HepG2 (cell line): Measurements from ENCODE around the gene OSR1. TPM values are rescaled to one million over a fixed set of nuclear protein-coding genes. Genes with fewer than 3 reads are reported as not detected.

ENCODE experiments used
- HNRNPUL1 ChIP-seq: fragments of 200-400 bp; formaldehyde crosslinking; IDR thresholded peaks from 2 replicates; pipeline ENCODE4 v1.6.1; 2017; ENCODE audit warnings: low read depth, mild to moderate bottlenecking, low read length, moderate library complexity
- KDM3A ChIP-seq: IDR thresholded peaks from 2 replicates; pipeline ENCODE4 v1.6.1; 2018; ENCODE audit warnings: low read depth, missing compliant biosample characterization
- NKX3-1 ChIP-seq: sonication (generic); formaldehyde crosslinking; IDR thresholded peaks from 2 replicates; pipeline ENCODE4 v1.5.0; 2020; ENCODE audit warnings: missing genetic modification reagents
- RAD21 ChIP-seq: fragments of 450-650 bp; formaldehyde crosslinking; IDR thresholded peaks from 2 replicates; pipeline ENCODE4 v1.5.0; 2020; ENCODE audit warnings: mild to moderate bottlenecking
- ZNF205 ChIP-seq: IDR thresholded peaks from 2 replicates; pipeline ENCODE4 v1.6.1; 2018; ENCODE audit warnings: missing biosample characterization, missing genetic modification reagents
- ZNF263 ChIP-seq: sonication (generic); formaldehyde crosslinking; IDR thresholded peaks from 2 replicates; pipeline ENCODE4 v1.4.0; 2020; ENCODE audit warnings: missing genetic modification reagents
- polyA plus RNA-seq, 8 experiments: library from polyadenylated mRNA; depleted of rRNA in 3 of 8; stranded (reverse) in 7 of 8; unstranded in 1 of 8; fragments of >200 nt; fragmentation: Illumina TruSeq in 4 of 8; extraction: Trizol in 4 of 8; gene quantifications; 2 replicates each; pipeline versions ENCODE4 v1.2.1 to v1.2.3, GENCODE V29; 2011 to 2016; ENCODE audit warnings: low read depth in 4 of 8, missing spikeins in 1 of 8, mixed read lengths in 1 of 8; ENCODE audit not compliant: insufficient read depth in 1 of 8
- total RNA-seq, 5 experiments: library from RNA; depleted of rRNA; stranded (reverse); fragments of >200 nt; fragmentation: Illumina TruSeq; extraction: Trizol; gene quantifications; 2 replicates each; pipeline ENCODE4 v1.2.3, GENCODE V29; 2016; ENCODE audit warnings: low read depth in 1 of 5
- TF ChIP-seq, protein P1 (sequence below): sonication (generic); formaldehyde crosslinking; IDR thresholded peaks from 2 replicates; pipeline ENCODE4 v1.4.0; 2020; ENCODE audit warnings: missing genetic modification reagents, borderline replicate concordance
- TF ChIP-seq, protein P2 (sequence below): IDR thresholded peaks from 2 replicates; pipeline ENCODE4 v1.6.1; 2016; ENCODE audit warnings: mild to moderate bottlenecking
- TF ChIP-seq, protein P3 (sequence below): sonication (generic); formaldehyde crosslinking; IDR thresholded peaks from 2 replicates; pipeline ENCODE4 v1.5.1; 2020; ENCODE audit warnings: mild to moderate bottlenecking, missing genetic modification reagents
- TF ChIP-seq, protein P4 (sequence below): sonication (generic); formaldehyde crosslinking; IDR thresholded peaks from 2 replicates; pipeline ENCODE4 v1.4.0; 2020; ENCODE audit warnings: missing genetic modification reagents, mild to moderate bottlenecking, borderline replicate concordance
- TF ChIP-seq, protein P5 (sequence below): sonication (generic); formaldehyde crosslinking; IDR thresholded peaks from 2 replicates; pipeline ENCODE4 v1.8.1; 2022; ENCODE audit warnings: mild to moderate bottlenecking, missing genetic modification reagents
- TF ChIP-seq, protein P6 (sequence below): sonication (generic); formaldehyde crosslinking; IDR thresholded peaks from 2 replicates; pipeline ENCODE4; 2020; ENCODE audit warnings: missing genetic modification reagents, mild to moderate bottlenecking, borderline replicate concordance

OSR1 gene
- total and polyA plus RNA-seq, 2 of the 13 experiments (the other 11 are each of a cell fraction or from before 2014, with no cell fraction given), result 0.63 to 1.1 TPM

DNA sequence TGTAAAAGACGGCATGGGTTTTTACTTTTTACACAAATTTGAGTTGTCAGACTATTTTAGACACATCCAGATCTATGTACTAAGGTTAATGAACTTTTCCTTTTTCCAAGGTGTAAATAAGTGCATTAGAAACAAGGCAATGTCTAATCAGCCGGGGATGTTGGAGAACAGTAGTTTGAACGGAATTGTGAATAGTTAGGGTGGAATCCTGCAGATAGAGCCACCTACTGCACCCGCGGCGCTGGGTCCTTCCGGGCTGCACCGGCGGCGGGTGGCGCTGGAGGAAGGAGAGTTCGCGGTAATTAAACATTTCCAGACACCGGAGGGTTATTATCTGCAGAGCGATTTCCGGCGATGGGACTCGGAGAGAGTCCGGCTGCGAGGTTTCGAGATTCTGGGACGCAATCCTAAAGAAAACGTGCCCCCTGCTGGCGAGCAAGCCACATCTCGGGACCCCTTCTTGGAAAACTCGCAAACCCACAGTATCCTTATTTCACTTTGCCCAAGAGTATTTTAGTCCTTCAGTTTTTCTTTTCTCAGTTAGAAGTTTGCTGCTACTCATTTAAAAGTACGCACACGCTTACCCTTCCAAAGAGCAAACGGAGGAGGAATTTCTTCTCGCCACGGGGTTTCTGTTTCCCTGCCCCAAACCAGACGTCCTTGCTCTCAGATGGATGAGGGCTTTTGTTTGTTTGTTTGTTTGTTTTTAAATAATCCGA is 4.5 kb upstream of the OSR1 start (continued):
- TF ChIP-seq, protein P1, sequence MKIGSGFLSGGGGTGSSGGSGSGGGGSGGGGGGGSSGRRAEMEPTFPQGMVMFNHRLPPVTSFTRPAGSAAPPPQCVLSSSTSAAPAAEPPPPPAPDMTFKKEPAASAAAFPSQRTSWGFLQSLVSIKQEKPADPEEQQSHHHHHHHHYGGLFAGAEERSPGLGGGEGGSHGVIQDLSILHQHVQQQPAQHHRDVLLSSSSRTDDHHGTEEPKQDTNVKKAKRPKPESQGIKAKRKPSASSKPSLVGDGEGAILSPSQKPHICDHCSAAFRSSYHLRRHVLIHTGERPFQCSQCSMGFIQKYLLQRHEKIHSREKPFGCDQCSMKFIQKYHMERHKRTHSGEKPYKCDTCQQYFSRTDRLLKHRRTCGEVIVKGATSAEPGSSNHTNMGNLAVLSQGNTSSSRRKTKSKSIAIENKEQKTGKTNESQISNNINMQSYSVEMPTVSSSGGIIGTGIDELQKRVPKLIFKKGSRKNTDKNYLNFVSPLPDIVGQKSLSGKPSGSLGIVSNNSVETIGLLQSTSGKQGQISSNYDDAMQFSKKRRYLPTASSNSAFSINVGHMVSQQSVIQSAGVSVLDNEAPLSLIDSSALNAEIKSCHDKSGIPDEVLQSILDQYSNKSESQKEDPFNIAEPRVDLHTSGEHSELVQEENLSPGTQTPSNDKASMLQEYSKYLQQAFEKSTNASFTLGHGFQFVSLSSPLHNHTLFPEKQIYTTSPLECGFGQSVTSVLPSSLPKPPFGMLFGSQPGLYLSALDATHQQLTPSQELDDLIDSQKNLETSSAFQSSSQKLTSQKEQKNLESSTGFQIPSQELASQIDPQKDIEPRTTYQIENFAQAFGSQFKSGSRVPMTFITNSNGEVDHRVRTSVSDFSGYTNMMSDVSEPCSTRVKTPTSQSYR (CRISPR knock-in tag), result no peak
- TF ChIP-seq, protein P2, sequence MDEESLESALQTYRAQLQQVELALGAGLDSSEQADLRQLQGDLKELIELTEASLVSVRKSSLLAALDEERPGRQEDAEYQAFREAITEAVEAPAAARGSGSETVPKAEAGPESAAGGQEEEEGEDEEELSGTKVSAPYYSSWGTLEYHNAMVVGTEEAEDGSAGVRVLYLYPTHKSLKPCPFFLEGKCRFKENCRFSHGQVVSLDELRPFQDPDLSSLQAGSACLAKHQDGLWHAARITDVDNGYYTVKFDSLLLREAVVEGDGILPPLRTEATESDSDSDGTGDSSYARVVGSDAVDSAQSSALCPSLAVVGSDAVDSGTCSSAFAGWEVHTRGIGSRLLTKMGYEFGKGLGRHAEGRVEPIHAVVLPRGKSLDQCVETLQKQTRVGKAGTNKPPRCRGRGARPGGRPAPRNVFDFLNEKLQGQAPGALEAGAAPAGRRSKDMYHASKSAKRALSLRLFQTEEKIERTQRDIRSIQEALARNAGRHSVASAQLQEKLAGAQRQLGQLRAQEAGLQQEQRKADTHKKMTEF, result peak; percentile 52; the same call in 1 of the 2 replicates
- TF ChIP-seq, protein P3, sequence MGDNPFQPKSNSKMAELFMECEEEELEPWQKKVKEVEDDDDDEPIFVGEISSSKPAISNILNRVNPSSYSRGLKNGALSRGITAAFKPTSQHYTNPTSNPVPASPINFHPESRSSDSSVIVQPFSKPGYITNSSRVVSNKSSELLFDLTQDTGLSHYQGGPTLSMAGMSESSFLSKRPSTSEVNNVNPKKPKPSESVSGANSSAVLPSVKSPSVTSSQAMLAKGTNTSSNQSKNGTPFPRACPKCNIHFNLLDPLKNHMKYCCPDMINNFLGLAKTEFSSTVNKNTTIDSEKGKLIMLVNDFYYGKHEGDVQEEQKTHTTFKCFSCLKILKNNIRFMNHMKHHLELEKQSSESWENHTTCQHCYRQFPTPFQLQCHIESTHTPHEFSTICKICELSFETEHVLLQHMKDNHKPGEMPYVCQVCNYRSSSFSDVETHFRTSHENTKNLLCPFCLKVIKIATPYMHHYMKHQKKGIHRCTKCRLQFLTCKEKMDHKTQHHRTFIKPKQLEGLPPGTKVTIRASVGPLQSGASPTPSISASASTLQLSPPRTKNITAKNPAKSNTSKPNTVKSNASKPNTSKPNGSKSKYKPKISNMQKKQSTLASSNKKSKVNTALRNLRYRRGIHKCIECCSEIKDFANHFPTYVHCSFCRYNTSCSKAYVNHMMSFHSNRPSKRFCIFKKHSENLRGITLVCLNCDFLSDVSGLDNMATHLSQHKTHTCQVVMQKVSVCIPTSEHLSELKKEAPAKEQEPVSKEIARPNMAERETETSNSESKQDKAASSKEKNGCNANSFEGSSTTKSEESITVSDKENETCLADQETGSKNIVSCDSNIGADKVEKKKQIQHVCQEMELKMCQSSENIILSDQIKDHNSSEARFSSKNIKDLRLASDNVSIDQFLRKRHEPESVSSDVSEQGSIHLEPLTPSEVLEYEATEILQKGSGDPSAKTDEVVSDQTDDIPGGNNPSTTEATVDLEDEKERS (CRISPR knock-in tag), result no peak
- TF ChIP-seq HNRNPUL1 (no peak), KDM3A (CRISPR knock-in tag) (0 out of 2 replicates have a peak, but pooled peaks have one; percentile 72), ZNF263 (CRISPR knock-in tag) (peak; percentile 47; the same call in 1 of the 2 replicates), RAD21 (CRISPR knock-in tag) (peak; percentile 89), ZNF205 (CRISPR knock-in tag) (no peak), NKX3-1 (0 out of 2 replicates have a peak, but pooled peaks have one; percentile 29)
- TF ChIP-seq, protein P4, sequence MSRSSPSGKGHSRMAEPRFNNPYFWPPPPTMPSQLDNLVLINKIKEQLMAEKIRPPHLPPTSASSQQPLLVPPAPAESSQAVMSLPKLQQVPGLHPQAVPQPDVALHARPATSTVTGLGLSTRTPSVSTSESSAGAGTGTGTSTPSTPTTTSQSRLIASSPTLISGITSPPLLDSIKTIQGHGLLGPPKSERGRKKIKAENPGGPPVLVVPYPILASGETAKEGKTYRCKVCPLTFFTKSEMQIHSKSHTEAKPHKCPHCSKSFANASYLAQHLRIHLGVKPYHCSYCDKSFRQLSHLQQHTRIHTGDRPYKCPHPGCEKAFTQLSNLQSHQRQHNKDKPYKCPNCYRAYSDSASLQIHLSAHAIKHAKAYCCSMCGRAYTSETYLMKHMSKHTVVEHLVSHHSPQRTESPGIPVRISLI (CRISPR knock-in tag), result peak; percentile 42; the same call in 1 of the 2 replicates
- TF ChIP-seq, protein P5, sequence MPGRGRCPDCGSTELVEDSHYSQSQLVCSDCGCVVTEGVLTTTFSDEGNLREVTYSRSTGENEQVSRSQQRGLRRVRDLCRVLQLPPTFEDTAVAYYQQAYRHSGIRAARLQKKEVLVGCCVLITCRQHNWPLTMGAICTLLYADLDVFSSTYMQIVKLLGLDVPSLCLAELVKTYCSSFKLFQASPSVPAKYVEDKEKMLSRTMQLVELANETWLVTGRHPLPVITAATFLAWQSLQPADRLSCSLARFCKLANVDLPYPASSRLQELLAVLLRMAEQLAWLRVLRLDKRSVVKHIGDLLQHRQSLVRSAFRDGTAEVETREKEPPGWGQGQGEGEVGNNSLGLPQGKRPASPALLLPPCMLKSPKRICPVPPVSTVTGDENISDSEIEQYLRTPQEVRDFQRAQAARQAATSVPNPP, result no peak
- TF ChIP-seq, protein P6, sequence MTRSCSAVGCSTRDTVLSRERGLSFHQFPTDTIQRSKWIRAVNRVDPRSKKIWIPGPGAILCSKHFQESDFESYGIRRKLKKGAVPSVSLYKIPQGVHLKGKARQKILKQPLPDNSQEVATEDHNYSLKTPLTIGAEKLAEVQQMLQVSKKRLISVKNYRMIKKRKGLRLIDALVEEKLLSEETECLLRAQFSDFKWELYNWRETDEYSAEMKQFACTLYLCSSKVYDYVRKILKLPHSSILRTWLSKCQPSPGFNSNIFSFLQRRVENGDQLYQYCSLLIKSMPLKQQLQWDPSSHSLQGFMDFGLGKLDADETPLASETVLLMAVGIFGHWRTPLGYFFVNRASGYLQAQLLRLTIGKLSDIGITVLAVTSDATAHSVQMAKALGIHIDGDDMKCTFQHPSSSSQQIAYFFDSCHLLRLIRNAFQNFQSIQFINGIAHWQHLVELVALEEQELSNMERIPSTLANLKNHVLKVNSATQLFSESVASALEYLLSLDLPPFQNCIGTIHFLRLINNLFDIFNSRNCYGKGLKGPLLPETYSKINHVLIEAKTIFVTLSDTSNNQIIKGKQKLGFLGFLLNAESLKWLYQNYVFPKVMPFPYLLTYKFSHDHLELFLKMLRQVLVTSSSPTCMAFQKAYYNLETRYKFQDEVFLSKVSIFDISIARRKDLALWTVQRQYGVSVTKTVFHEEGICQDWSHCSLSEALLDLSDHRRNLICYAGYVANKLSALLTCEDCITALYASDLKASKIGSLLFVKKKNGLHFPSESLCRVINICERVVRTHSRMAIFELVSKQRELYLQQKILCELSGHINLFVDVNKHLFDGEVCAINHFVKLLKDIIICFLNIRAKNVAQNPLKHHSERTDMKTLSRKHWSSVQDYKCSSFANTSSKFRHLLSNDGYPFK (CRISPR knock-in tag), result peak; percentile 69; the same call in 1 of the 2 replicates
